Measurements from ENCODE around the gene CASP9.

- TF ChIP-seq POLR2A (IDR thresholded peaks at IDR 0.05; ENCODE audit: low read depth, low read length) = no peak
- no peak for TF ChIP-seq CTCF (IDR thresholded peaks at IDR 0.05 in 2 of 3, conservative IDR thresholded peaks at IDR 0.05 in 1 of 3; ENCODE audit: control insufficient read depth in 2 of 3, extremely low read depth in 1 of 3, insufficient read depth in 1 of 3, low read depth in 3 of 3, low read length in 3 of 3)
- TF ChIP-seq, protein P1, sequence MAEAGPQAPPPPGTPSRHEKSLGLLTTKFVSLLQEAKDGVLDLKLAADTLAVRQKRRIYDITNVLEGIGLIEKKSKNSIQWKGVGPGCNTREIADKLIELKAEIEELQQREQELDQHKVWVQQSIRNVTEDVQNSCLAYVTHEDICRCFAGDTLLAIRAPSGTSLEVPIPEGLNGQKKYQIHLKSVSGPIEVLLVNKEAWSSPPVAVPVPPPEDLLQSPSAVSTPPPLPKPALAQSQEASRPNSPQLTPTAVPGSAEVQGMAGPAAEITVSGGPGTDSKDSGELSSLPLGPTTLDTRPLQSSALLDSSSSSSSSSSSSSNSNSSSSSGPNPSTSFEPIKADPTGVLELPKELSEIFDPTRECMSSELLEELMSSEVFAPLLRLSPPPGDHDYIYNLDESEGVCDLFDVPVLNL (IDR thresholded peaks at IDR 0.05; ENCODE audit: low read depth, low read length) = no peak
Measured at GRCh38 chr1:15452216-15452615, 71.8 kb downstream of the CASP9 start.

All from GM12878 (cell line).